GM19438 (cell line): Measurements from ENCODE around the gene MYOM3.

Source experiments
- ATAC-seq: cut with Tn5 transposase; IDR thresholded peaks from one replicate; pipeline ENCODE4 v1.9.1; 2021; ENCODE audit warnings: low read depth; ENCODE audit not compliant: unreplicated experiment

MYOM3 gene

DNA sequence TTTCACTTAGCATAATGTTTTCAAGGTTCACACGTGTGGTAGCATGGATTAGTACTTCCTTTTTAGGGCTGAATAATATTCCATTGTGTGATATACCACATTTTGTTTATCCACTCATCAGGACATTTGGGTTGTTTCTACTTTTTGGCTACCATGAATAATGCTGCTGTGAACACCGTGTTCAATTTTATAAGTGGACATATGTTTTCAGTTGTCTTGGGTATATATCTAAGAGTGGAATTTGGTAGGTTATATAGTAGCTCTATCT is 27.2 kb upstream of the MYOM3 start:
- ATAC-seq = no peak

DNA sequence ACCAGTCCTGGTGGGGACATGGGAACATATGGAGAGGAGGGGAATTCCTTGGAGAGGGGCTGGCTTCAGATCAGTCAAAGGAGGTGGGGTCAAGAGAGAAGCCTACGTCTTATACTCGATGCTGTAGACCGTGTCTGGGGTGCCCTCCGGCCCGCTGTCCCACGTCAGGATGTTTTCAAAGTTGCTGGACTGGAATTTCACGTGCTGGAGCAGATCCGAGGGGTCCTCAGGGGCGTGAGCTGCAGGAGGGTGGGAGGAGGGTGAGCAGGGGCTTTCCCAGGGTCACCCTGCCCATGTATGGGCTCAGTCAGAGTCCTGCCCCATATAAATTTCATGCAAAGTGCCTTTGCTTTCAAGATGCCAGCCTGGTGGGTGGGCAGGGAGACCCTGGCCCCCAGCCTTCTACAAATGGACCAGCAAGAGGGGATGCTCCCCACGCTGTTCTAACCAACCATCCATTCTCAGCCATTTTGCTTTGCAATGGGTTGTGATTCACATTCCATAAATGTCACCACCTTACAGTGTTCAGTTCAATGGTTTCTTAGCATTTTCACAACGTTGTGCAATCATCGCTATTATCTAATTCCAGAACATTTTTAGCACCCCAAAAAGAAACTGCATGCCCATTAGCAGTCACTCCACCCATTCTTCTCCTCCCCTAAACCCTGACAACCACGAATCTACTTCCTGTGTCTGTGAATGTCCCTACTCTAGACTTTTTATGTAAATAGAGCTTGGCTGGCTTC is 26.7 kb upstream of the MYOM3 start:
- ATAC-seq = no peak

GRCh38 chr1:24136956-24137539 is 25.1 kb upstream of the MYOM3 start:
- ATAC-seq = no peak

- ATAC-seq = no peak
Observed at GRCh38 chr1:24134376-24134775, 22.4 kb upstream of the MYOM3 start.

DNA sequence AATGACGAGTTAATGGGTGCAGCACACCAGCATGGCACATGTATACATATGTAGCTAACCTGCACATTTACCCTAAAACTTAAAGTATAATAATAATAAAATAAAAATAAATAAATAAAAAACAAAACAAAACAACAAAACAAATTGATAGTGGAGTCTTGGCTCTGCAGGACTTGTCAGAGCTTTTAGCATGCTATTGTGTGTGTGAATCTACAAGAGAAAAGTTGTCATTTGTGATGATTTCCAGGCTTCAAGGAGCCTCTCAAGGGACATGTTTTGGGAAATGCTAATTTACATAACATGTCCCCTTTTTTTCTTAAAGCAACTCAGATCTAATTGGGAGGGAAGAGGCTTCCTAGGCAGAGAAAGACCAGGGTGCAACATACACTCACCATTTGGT is 21.9 kb upstream of the MYOM3 start:
- ATAC-seq = no peak

DNA sequence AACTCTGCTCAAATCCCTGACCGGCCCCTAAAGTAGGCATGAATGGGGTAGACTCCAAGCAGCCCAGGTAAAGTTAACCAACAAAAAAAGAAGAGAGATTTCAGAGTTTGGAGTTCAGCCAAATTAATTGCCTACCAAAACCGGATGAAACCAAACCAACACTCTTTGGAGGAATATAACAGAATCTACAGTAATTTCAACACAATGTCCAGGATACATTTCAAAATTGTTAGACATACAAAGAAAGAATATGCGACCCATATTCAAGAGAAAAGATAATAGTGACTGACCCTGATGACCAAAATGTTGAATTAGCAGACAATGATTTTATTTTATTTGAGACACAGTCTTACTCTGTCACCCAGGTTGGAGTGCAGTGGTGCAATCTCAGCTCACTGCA is 18.4 kb upstream of the MYOM3 start:
- ATAC-seq = no peak

- no peak for ATAC-seq
Observed at GRCh38 chr1:24127801-24128363, 15.9 kb upstream of the MYOM3 start.

- no peak for ATAC-seq
Observed at GRCh38 chr1:24127134-24127800, 15.3 kb upstream of the MYOM3 start.

- ATAC-seq = no peak
Observed at GRCh38 chr1:24126672-24127023, 14.7 kb upstream of the MYOM3 start.

- no peak for ATAC-seq
Observed at GRCh38 chr1:24126018-24126671, 14.2 kb upstream of the MYOM3 start.

DNA sequence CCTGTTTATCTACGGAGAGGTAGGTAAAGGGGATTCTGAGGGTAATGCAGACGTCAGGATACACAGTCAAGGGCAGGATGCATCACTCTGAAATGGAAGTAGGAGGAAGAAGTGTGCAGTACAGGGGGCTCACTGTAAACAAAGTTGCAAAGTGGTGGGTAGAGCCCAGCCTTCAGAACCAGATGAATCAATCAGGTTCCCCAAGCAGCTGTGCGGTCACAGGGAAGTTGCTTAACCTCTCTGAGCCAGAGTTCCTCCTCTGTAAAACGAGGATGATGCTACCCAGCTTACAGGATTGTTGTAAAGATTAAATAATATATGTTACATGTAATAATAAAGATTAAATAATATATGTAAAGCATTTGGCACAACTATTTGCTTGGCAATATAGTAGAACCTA is 13.5 kb upstream of the MYOM3 start:
- ATAC-seq = no peak

DNA sequence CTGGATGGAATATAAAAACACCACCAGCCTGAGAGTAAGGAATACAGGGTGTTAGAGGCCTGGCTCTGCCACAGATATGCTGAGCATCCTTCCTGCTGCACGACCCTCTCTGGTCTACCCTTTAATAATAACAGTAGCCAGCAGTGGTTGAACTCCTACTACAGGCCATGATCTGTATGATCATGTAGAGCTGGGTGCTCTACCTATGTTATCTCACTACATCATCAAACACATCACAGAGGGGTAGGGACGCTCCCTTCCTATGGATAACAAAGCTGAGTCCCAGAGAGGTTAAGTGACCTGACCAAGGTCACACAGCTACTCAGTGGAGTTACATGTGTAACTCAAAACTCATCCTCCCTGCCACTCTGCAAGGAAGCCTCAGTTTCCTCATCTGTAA is 13.0 kb upstream of the MYOM3 start:
- no peak for ATAC-seq

DNA sequence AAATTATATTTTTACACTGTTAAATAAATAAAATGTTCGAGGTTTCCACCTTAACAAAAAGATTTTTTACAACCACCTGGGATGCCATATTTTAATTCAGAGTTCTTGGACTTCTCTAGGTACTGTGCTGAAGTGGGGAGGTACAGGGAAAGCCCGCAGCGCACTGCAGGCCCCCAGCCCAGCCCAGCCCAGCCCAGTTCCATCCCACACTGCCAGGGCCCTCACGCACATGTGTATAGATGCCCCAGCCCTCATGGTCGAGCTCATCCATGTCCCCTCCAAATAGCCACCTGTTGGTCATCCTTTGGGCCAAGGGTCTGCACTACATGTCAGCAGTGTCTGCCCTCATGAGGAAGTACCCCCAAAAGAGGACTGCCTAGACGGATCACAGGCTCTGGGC is 11.7 kb upstream of the MYOM3 start:
- ATAC-seq = no peak

GRCh38 chr1:24122776-24123175 is 10.8 kb upstream of the MYOM3 start:
- no peak for ATAC-seq

DNA sequence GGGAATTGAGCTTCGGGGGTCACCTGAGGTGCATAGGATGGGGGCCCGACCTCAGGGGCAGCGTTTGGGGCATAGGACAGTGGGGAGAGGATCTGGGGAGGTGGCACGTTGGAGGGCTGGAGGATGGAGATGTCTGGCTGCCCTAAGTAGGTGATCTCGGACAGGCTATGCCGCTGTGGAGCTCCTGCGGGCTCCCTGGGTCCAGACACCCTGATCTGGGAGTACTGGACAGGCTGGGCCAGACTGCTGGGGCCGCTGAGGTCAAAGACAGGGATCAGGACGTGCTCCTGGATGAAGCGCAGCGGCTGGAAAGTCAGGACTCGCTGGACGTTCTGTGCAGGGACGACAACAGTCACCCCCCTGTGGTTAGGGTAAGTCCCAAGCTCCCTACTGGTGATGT is 9.5 kb upstream of the MYOM3 start:
- ATAC-seq = no peak

- no peak for ATAC-seq
Observed at GRCh38 chr1:24120965-24121364, 9.0 kb upstream of the MYOM3 start.

- ATAC-seq = no peak
Observed at GRCh38 chr1:24119859-24120756, 8.2 kb upstream of the MYOM3 start.

DNA sequence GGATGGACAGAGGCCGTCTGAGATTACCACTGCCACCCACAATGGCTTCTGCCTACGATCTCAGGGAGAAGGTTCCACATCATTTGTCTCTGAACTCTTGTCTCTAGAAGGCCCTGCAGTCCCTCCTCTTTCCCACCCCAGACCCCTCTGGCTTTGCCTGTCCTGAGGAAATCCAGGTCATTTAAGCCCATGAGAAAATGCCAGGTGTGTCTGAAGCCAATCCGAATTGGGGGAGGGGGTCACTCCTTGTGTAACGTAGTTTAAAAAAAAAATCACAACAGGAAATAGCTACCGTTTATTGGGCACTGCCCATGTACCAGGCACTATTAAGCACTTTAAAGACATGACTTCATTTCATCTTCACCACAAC is 7.5 kb upstream of the MYOM3 start:
- no peak for ATAC-seq

DNA sequence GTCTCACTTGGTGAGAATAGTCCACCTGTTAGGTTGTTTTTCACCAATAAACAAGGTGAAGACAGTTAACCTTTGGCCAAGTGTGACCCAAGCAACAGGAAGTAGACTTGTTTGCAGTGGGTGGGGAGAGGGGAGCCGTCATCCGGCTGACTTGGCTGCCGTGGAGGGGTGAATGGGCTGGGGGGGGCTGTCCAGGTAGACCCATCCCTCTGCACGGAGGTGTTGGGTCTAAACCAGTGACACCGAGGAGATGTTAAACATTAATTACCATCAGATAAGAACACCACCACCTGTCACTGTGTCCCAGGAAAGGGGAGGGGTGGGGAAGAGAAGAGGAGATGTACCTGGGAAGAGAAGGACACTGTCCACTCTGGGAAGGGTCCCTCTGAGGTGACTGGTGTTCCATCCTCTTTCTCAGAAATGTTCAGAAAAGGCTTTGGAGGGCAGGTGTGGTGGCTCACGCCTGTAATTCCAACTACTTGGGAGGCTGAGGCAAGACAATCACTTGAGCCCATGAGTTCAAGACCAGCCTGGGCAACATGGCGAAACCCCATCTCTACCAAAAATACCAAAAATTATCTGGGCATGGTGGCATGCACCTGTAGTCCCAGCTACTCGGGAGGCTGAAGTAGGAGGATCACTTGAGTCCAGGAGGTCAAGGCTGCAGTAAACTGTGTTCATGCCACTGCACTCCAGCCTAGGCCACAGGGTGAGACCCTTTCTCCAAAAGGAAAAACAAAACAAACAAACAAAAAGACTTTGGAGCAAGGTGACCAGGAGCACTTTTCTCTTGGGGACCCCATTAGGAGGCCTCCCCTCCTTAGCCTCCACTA is 6.7 kb upstream of the MYOM3 start:
- ATAC-seq = no peak
